ENCODE data around the gene MPV17L.

The MPV17L gene

DNA sequence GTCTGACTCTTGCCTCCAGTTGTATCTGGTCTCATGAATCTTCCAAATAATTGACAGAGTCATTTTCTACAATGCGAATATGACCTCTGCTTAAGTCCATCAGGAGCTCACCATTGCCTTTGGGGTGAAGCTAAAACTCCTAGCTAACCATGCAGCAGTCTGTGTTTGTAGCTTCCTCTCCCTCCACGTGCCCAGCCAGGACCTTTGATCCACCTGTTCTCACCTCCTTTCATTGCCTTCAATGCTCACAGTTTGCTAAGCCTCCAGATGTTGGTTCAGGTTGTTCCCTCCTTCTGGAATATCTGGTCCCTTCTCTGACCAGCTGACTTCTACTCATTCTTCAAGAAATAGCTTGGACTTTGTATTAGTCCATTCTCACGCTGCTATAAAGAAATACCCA lies 61.8 kb downstream of the MPV17L start:
- TF ChIP-seq, protein P1, sequence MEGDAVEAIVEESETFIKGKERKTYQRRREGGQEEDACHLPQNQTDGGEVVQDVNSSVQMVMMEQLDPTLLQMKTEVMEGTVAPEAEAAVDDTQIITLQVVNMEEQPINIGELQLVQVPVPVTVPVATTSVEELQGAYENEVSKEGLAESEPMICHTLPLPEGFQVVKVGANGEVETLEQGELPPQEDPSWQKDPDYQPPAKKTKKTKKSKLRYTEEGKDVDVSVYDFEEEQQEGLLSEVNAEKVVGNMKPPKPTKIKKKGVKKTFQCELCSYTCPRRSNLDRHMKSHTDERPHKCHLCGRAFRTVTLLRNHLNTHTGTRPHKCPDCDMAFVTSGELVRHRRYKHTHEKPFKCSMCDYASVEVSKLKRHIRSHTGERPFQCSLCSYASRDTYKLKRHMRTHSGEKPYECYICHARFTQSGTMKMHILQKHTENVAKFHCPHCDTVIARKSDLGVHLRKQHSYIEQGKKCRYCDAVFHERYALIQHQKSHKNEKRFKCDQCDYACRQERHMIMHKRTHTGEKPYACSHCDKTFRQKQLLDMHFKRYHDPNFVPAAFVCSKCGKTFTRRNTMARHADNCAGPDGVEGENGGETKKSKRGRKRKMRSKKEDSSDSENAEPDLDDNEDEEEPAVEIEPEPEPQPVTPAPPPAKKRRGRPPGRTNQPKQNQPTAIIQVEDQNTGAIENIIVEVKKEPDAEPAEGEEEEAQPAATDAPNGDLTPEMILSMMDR (IDR thresholded peaks at IDR 0.05; ENCODE audit: low read depth, low read length), result no peak
- H3K4me3 ChIP-seq (ENCODE audit: low read depth, low read length), result no peak overlapping the region

DNA sequence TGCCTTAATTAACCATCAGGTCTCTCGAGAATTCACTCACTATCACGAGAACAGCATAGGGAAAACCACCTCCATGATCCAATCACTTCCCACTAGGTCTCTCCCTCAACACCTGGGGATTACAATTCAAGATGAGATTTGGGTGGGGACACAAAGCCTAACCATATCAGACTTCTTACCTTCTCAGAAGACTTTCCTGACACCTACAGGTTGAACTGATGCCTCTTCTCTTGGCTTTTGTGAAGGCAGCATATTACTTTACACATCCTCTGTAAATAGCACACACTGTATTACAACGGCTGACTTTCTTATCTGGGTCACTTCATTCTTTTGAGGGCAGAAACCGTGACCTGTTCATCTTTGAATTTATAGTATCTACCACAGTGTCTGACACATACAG lies 62.4 kb downstream of the MPV17L start:
- H3K4me3 ChIP-seq (ENCODE audit: low read depth, low read length), result no peak overlapping the region
- TF ChIP-seq, protein P1 (IDR thresholded peaks at IDR 0.05; ENCODE audit: low read depth, low read length), result no peak

DNA sequence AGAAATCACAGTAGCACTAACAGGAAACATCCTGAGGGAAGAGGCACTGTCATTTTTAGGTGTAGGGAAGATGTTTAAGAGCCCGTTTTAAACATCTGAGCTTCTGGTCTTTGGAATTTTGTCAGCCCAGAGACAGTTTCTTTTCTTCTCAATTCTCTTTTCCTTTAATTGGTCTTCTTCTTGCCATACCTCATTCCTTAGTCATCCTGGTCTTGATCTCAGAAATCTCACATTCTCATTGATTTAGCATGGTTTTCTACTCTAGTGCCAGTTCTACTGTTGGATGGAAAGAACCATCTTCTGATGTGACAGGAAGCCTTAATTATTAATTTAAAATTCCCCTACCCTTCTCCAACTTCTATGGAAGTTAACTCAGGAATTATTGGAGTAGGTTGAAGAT lies 64.2 kb downstream of the MPV17L start:
- TF ChIP-seq, protein P1 (IDR thresholded peaks at IDR 0.05; ENCODE audit: low read depth, low read length), result no peak

DNA sequence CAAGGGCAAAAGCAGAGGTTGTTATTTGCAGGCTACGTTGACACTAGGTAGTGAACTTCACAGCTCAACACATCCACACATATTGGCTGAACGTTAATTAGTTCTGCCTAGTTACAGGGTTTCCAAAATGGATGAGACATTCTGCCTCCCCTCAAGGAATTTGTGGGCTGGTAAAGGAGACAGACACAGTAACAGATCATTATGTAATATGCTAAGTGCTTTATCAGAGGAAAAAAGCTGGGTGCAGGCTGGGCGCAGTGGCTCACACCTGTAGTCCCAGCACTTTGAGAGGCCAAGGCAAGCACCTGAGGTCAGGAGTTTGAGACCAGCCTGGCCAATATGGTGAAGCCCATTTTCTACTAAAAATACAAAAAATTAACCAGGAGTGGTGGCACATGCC lies 65.0 kb downstream of the MPV17L start:
- TF ChIP-seq, protein P1 (IDR thresholded peaks at IDR 0.05; ENCODE audit: low read depth, low read length), result no peak
- H3K4me3 ChIP-seq (ENCODE audit: low read depth, low read length), result no peak overlapping the region

More for the DNA sequence above, 64.2 kb downstream of the MPV17L start:
- H3K4me3 ChIP-seq (ENCODE audit: low read depth, low read length), result no peak overlapping the region

DNA sequence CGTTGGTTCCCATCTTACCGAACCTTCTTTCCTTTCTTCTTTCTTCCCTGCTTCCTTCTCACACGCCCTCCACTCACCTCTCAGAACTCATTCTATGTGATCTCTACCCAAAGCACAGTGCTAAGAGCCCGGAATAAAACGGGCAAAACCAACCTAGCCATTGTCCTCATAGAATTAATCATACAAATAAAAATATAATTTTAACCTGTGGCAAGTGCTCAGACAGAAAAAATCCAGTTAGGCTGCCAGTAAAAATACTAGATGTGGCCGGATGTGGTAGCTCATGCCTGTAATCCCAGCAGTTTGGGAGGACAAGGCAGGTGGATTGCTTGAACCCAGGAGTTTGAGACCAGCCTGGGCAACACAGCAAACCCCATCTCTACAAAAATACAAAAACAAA lies 65.8 kb downstream of the MPV17L start:
- TF ChIP-seq, protein P1 (IDR thresholded peaks at IDR 0.05; ENCODE audit: low read depth, low read length), result no peak
- no peak overlapping the region for H3K4me3 ChIP-seq (ENCODE audit: low read depth, low read length)
